HepG2 (cell line): ENCODE measurements around the gene RNF123. TPM values are rescaled to one million over a fixed set of nuclear protein-coding genes. Genes with fewer than 3 reads are reported as not detected.

Experiments used
- ATAC-seq: fragments of 200-7000 bp; cut with Tn5 transposase; 3 replicates; pipeline ENCODE4 v1.9.1; 2020; ENCODE audit warnings: mild to moderate bottlenecking, moderate library complexity
- BruUV-seq: library from RNA; stranded (reverse); fragments of 400-500 nt; replicated peaks from 2 replicates; lab custom pipeline; 2021; lab: Mats Ljungman, UMichigan
- CTCF ChIA-PET: fragments of 300-600 bp; formaldehyde crosslinking; extraction: SDS; loops from one replicate; lab custom pipeline; 2021; ENCODE audit warnings: low total read pairs, inconsistent platforms, low intra/inter-chr PET ratio; lab: Yijun Ruan, JAX
- POLR2A ChIA-PET: fragments of 350-600 bp; sonication (Branson Sonifier 250); formaldehyde crosslinking; loops from one replicate; lab custom pipeline; 2020; ENCODE audit warnings: antibody characterized with exemption, inconsistent platforms; lab: Yijun Ruan, JAX
- DNase-seq: peaks from one replicate; pipeline ENCODE4 v3.0.0-alpha.2; 2015; ENCODE audit warnings: low spot score
- FAIRE-seq: peaks from 3 replicates; lab custom pipeline; 2011; peaks lifted over from hg19 to GRCh38; lab: Jason Lieb, UNC
- H2AFZ ChIP-seq: one replicate; pipeline ENCODE4 v1.6.1; 2011; ENCODE audit warnings: low read length, inconsistent platforms
- H3K27ac ChIP-seq: fragments of 300-600 bp; 3 replicates; pipeline ENCODE4 v1.8.0; 2011; ENCODE audit warnings: mixed run types, mild to moderate bottlenecking, mixed read lengths, low read length, inconsistent platforms; ENCODE audit not compliant: insufficient read depth; ENCODE audit errors: extremely low read length
- H3K27me3 ChIP-seq, 2 experiments: fragments of 200-600 bp in 1 of 2; 2 replicates in 1 of 2; 3 replicates in 1 of 2; pipeline versions ENCODE4 v1.6.0 to v1.8.0; 2011; ENCODE audit warnings: low read length in 2 of 2, mild to moderate bottlenecking in 2 of 2, moderate library complexity in 2 of 2, inconsistent platforms in 1 of 2; ENCODE audit not compliant: insufficient read depth in 2 of 2, control insufficient read depth in 1 of 2
- H3K36me3 ChIP-seq, 2 experiments: fragments of 200-600 bp in 1 of 2; replicated peaks in 1 of 2; 2 replicates in 1 of 2; 3 replicates in 1 of 2; pipeline versions ENCODE4 v1.5.1 to v1.8.0; 2011; ENCODE audit warnings: low read length in 2 of 2, inconsistent platforms in 1 of 2; ENCODE audit not compliant: insufficient read depth in 2 of 2, control insufficient read depth in 1 of 2
- H3K4me1 ChIP-seq: 2 replicates; pipeline ENCODE4 v1.5.1; 2012; ENCODE audit warnings: low read length, inconsistent platforms; ENCODE audit not compliant: insufficient read depth
- H3K4me2 ChIP-seq: 2 replicates; pipeline ENCODE4 v1.6.0; 2011; ENCODE audit warnings: low read depth, low read length, inconsistent platforms
- H3K4me3 ChIP-seq, 3 experiments: fragments of 200-600 bp in 1 of 3; sonication (generic), shearing (Covaris generic) in 1 of 3; replicated peaks in 1 of 3; 2 replicates each; pipeline ENCODE4 v1.5.1; 2011 to 2016; ENCODE audit warnings: low read length in 3 of 3, inconsistent platforms in 2 of 3, low read depth in 2 of 3, mild to moderate bottlenecking in 2 of 3, control low read depth in 1 of 3, mixed read lengths in 1 of 3; ENCODE audit not compliant: insufficient read depth in 1 of 3
- H3K79me2 ChIP-seq: one replicate; pipeline ENCODE4 v1.6.1; 2011; ENCODE audit warnings: low read length, inconsistent platforms; ENCODE audit not compliant: insufficient read depth
- H3K9ac ChIP-seq: 2 replicates; pipeline ENCODE4 v1.6.0; 2011; ENCODE audit warnings: mild to moderate bottlenecking, low read depth, low read length, inconsistent platforms; ENCODE audit not compliant: insufficient read depth
- H3K9me3 ChIP-seq: 2 replicates; pipeline ENCODE4 v1.5.1; 2012; ENCODE audit warnings: mild to moderate bottlenecking, low read length
- H4K20me1 ChIP-seq: 2 replicates; pipeline ENCODE4 v1.6.0; 2011; ENCODE audit warnings: inconsistent platforms, mild to moderate bottlenecking, low read length, moderate library complexity; ENCODE audit not compliant: insufficient read depth
- ATF1 ChIP-seq: IDR thresholded peaks from 2 replicates; pipeline ENCODE4 v1.6.1; 2016; ENCODE audit warnings: mild to moderate bottlenecking, control low read depth
- CEBPB ChIP-seq: IDR thresholded peaks from 2 replicates; pipeline ENCODE4 v1.6.1; 2011; ENCODE audit warnings: low read depth, low read length, improper control_type of control experiment, borderline replicate concordance
- CEBPG ChIP-seq: IDR thresholded peaks from 2 replicates; pipeline ENCODE4 v1.6.1; 2016
- EP300 ChIP-seq, 3 experiments: sonication (generic) in 1 of 3; formaldehyde crosslinking in 1 of 3; IDR thresholded peaks; 2 replicates each; pipeline versions ENCODE4 v1.5.1 to v1.6.1; 2011 to 2020; ENCODE audit warnings: low read depth in 2 of 3, low read length in 2 of 3, borderline replicate concordance in 1 of 3, improper control_type of control experiment in 1 of 3, mild to moderate bottlenecking in 1 of 3, missing genetic modification reagents in 1 of 3, moderate library complexity in 1 of 3
- HNF4A ChIP-seq: sonication (generic); formaldehyde crosslinking; IDR thresholded peaks from 2 replicates; pipeline ENCODE4 v1.4.0; 2020; ENCODE audit warnings: missing genetic modification reagents
- MAZ ChIP-seq, 2 experiments: sonication (generic) in 1 of 2; formaldehyde crosslinking in 1 of 2; IDR thresholded peaks; 2 replicates each; pipeline versions ENCODE4 v1.5.0 to v1.6.1; 2012 to 2020; ENCODE audit warnings: low read depth in 2 of 2, mild to moderate bottlenecking in 2 of 2, borderline replicate concordance in 1 of 2, improper control_type of control experiment in 1 of 2, low read length in 1 of 2, missing genetic modification reagents in 1 of 2, moderate library complexity in 1 of 2
- SAP130 ChIP-seq: IDR thresholded peaks from 2 replicates; pipeline ENCODE4 v1.6.1; 2016; ENCODE audit warnings: low read depth
- SSRP1 ChIP-seq: IDR thresholded peaks from 2 replicates; pipeline ENCODE4 v1.6.1; 2016; ENCODE audit warnings: control low read depth
- TEAD3 ChIP-seq: optimal IDR thresholded peaks from 2 replicates; pipeline ENCODE3; 2016; ENCODE audit warnings: borderline replicate concordance
- ZBTB38 ChIP-seq: sonication (generic); formaldehyde crosslinking; IDR thresholded peaks from 2 replicates; pipeline ENCODE4 v1.5.1; 2020; ENCODE audit warnings: mild to moderate bottlenecking, missing genetic modification reagents
- ZNF331 ChIP-seq: sonication (generic); formaldehyde crosslinking; IDR thresholded peaks from 2 replicates; pipeline ENCODE4 v1.4.0; 2020; ENCODE audit warnings: missing genetic modification reagents
- WGBS: methylation state at CpG from one replicate; pipeline ENCODE4 v1.1.6; 2017; ENCODE audit warnings: low lambda C conversion rate; 5-methylcytosine and 5-hydroxymethylcytosine counted together
- in situ Hi-C: cut with HindIII; loops from 2 replicates; pipeline ENCODE4 v1.10.0; 2017; ENCODE audit warnings: low pct_unique_long_range_greater_than_20kb; ENCODE audit not compliant: extremely low pct_ligation_motif_present
- intact Hi-C: fragments of 100-400 bp; cut with micrococcal nuclease; formaldehyde crosslinking; loops from one replicate; pipeline ENCODE4 v1.10.0; 2022; ENCODE audit not compliant: unreplicated experiment
- polyA plus RNA-seq, 8 experiments: library from polyadenylated mRNA; depleted of rRNA in 3 of 8; stranded (reverse) in 7 of 8; unstranded in 1 of 8; fragments of >200 nt; fragmentation: Illumina TruSeq in 4 of 8; extraction: Trizol in 4 of 8; gene quantifications; 2 replicates each; pipeline versions ENCODE4 v1.2.1 to v1.2.3, GENCODE V29; 2011 to 2016; ENCODE audit warnings: low read depth in 4 of 8, missing spikeins in 1 of 8, mixed read lengths in 1 of 8; ENCODE audit not compliant: insufficient read depth in 1 of 8
- total RNA-seq, 5 experiments: library from RNA; depleted of rRNA; stranded (reverse); fragments of >200 nt; fragmentation: Illumina TruSeq; extraction: Trizol; gene quantifications; 2 replicates each; pipeline ENCODE4 v1.2.3, GENCODE V29; 2016; ENCODE audit warnings: low read depth in 1 of 5
- TF ChIP-seq, protein P1 (sequence below): sonication (generic); formaldehyde crosslinking; IDR thresholded peaks from 2 replicates; pipeline ENCODE4 v1.4.0; 2020; ENCODE audit warnings: low read depth, missing genetic modification reagents
- TF ChIP-seq, protein P2 (sequence below): IDR thresholded peaks from 2 replicates; pipeline ENCODE4 v1.4.0; 2020; ENCODE audit warnings: mild to moderate bottlenecking, missing genetic modification reagents
- TF ChIP-seq, protein P3 (sequence below), 2 experiments: fragments of 450-650 bp in 1 of 2; sonication (generic) in 1 of 2; formaldehyde crosslinking; IDR thresholded peaks; 2 replicates each; pipeline versions ENCODE4 v1.5.0 to v1.8.0; 2020 to 2022; ENCODE audit warnings: mild to moderate bottlenecking in 1 of 2, missing genetic modification reagents in 1 of 2

The RNF123 gene
- total and polyA plus RNA-seq, 2 of the 13 experiments (the other 11 are each of a cell fraction or from before 2014, with no cell fraction given), result 29.9 to 82.2 TPM

DNA sequence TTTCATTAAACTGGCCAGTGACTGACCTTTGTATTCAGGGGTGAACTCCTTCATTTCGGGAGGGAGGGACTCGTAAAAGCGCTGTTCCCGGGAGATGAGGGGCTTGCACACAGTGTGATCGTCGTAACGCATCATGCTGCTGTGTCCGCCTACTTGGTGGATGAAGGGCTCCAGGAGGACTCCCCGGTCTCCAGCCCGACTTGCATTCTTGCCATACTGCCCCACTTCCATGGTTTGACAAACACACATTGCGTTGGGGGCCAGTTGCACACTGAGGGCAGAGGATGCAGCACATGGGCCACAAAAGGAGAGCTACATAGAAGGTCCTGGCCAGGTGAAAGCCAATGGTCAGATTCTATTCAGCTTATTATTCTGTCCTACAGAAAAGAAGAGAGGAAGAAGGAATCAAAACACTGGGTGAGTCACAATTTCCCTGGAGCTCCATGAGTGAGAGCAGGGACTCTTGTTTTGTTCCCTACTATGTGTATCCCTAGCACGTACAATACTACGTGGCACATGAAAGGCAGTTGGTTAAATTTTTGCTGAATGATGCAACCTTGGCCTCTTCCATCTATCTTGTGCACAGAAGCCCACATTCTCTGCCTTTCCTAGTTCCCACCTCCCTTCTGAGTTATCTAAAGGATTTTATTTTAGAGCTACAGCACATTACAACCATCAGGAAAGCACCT is 58.6 kb downstream of the RNF123 start:
- Histone ChIP-seq H2AFZ (no peak overlapping the region), H3K36me3 (peaks cover 5 to 23% of the 10 kb centered on the region in 2 experiments), H4K20me1 (no peaks in the 10 kb centered on the region), H3K79me2 (peaks cover 44% of the 10 kb centered on the region), H3K9ac (no peak overlapping the region), H3K27ac (peak overlapping the region; percentile 31), H3K4me3 (no peak overlapping the region), H3K4me2 (no peak overlapping the region; the same call in 1 of the 2 replicates), H3K9me3 (no peaks in the 10 kb centered on the region), H3K4me1 (peaks cover 58% of the 10 kb centered on the region), H3K27me3 (no peaks in the 10 kb centered on the region)
- 85% methylated on average over 10 of the region's 13 CpGs for WGBS
- ChIA-PET CTCF (no interaction called here), POLR2A (interaction anchor here (0.8 to 1.7 kb wide), 2 partner anchors 23 to 38 kb away, joined by 4 read pairs; partner anchors contain the start of genes GMPPB and IP6K1)
- DNase-seq (peak; percentile 57), FAIRE-seq (no peak), ATAC-seq (no peak; the same call in 2 of the 3 replicates)
- in situ Hi-C loops (no loop called here), intact Hi-C loops (no loop called here)
- BruUV-seq, result no TSS peak
- TF ChIP-seq, protein P1, sequence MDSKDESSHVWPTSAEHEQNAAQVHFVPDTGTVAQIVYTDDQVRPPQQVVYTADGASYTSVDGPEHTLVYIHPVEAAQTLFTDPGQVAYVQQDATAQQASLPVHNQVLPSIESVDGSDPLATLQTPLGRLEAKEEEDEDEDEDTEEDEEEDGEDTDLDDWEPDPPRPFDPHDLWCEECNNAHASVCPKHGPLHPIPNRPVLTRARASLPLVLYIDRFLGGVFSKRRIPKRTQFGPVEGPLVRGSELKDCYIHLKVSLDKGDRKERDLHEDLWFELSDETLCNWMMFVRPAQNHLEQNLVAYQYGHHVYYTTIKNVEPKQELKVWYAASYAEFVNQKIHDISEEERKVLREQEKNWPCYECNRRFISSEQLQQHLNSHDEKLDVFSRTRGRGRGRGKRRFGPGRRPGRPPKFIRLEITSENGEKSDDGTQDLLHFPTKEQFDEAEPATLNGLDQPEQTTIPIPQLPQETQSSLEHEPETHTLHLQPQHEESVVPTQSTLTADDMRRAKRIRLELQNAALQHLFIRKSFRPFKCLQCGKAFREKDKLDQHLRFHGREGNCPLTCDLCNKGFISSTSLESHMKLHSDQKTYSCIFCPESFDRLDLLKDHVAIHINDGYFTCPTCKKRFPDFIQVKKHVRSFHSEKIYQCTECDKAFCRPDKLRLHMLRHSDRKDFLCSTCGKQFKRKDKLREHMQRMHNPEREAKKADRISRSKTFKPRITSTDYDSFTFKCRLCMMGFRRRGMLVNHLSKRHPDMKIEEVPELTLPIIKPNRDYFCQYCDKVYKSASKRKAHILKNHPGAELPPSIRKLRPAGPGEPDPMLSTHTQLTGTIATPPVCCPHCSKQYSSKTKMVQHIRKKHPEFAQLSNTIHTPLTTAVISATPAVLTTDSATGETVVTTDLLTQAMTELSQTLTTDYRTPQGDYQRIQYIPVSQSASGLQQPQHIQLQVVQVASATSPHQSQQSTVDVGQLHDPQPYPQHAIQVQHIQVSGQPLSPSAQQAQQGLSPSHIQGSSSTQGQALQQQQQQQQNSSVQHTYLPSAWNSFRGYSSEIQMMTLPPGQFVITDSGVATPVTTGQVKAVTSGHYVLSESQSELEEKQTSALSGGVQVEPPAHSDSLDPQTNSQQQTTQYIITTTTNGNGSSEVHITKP, result peak; percentile 45; the same call in 1 of the 2 replicates
- TF ChIP-seq SSRP1 (CRISPR knock-in tag), result peak; percentile 71; the same call in 1 of the 2 replicates
- TF ChIP-seq, protein P2, sequence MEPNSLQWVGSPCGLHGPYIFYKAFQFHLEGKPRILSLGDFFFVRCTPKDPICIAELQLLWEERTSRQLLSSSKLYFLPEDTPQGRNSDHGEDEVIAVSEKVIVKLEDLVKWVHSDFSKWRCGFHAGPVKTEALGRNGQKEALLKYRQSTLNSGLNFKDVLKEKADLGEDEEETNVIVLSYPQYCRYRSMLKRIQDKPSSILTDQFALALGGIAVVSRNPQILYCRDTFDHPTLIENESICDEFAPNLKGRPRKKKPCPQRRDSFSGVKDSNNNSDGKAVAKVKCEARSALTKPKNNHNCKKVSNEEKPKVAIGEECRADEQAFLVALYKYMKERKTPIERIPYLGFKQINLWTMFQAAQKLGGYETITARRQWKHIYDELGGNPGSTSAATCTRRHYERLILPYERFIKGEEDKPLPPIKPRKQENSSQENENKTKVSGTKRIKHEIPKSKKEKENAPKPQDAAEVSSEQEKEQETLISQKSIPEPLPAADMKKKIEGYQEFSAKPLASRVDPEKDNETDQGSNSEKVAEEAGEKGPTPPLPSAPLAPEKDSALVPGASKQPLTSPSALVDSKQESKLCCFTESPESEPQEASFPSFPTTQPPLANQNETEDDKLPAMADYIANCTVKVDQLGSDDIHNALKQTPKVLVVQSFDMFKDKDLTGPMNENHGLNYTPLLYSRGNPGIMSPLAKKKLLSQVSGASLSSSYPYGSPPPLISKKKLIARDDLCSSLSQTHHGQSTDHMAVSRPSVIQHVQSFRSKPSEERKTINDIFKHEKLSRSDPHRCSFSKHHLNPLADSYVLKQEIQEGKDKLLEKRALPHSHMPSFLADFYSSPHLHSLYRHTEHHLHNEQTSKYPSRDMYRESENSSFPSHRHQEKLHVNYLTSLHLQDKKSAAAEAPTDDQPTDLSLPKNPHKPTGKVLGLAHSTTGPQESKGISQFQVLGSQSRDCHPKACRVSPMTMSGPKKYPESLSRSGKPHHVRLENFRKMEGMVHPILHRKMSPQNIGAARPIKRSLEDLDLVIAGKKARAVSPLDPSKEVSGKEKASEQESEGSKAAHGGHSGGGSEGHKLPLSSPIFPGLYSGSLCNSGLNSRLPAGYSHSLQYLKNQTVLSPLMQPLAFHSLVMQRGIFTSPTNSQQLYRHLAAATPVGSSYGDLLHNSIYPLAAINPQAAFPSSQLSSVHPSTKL (CRISPR knock-in tag), result peak; percentile 60
- TF ChIP-seq ATF1 (CRISPR knock-in tag), result peak; percentile 28; the same call in 1 of the 2 replicates
- peak; percentile 5; the same call in 1 of the 2 replicates for TF ChIP-seq HNF4A (CRISPR knock-in tag)
- TF ChIP-seq CEBPB, result peak; percentile 79; the same call in 1 of the 2 replicates
- TF ChIP-seq, protein P3, sequence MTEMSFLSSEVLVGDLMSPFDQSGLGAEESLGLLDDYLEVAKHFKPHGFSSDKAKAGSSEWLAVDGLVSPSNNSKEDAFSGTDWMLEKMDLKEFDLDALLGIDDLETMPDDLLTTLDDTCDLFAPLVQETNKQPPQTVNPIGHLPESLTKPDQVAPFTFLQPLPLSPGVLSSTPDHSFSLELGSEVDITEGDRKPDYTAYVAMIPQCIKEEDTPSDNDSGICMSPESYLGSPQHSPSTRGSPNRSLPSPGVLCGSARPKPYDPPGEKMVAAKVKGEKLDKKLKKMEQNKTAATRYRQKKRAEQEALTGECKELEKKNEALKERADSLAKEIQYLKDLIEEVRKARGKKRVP (CRISPR knock-in tag; IDR thresholded peaks at IDR 0.05), result peak in 1 of 2 experiments; percentile 95; a peak in 2 of 4 replicates
- TF ChIP-seq ZBTB38 (CRISPR knock-in tag), result peak; percentile 59; the same call in 1 of the 2 replicates
- peak; percentile 66 for TF ChIP-seq TEAD3 (CRISPR knock-in tag)
- TF ChIP-seq MAZ (IDR thresholded peaks at IDR 0.05; ENCODE audit: borderline replicate concordance, low read depth, low read length), result 0 out of 2 replicates have a peak, but pooled peaks have one; percentile 20
- no peak for TF ChIP-seq MAZ (CRISPR knock-in tag; IDR thresholded peaks at IDR 0.05; ENCODE audit: low read depth)
- TF ChIP-seq ZNF331, result 0 out of 2 replicates have a peak, but pooled peaks have one; percentile 33
- peak in 1 of 2 experiments; percentile 31; a peak in 1 of 4 replicates for TF ChIP-seq EP300 (IDR thresholded peaks at IDR 0.05; ENCODE audit: low read depth in 2 of 2, low read length in 2 of 2)
- TF ChIP-seq EP300 (CRISPR knock-in tag; IDR thresholded peaks at IDR 0.05; ENCODE audit: borderline replicate concordance), result no peak
- TF ChIP-seq CEBPG (CRISPR knock-in tag), result peak; percentile 91
- peak; percentile 52 for TF ChIP-seq SAP130 (CRISPR knock-in tag)
